DOHH2 (cell line): Measurements from ENCODE around the gene SPTBN2.
"Not testable (repeated sequence)": the region's sequence is repeated elsewhere in the genome, so short reads cannot be mapped to it uniquely, and the experiment has no call there.

Source experiments
- CTCF ChIP-seq: fragments of 200-600 bp; sonication (generic); IDR thresholded peaks from one replicate; pipeline ENCODE4 v1.5.1; 2014; ENCODE audit warnings: antibody characterized with exemption, mild to moderate bottlenecking, low read depth, low read length; ENCODE audit not compliant: poor library complexity, severe bottlenecking
- EZH2phosphoT487 ChIP-seq: fragments of 200-600 bp; sonication (generic); IDR thresholded peaks from 2 replicates; pipeline ENCODE4 v1.6.1; 2017; ENCODE audit warnings: borderline replicate concordance, mild to moderate bottlenecking, antibody characterized with exemption, low read length, moderate library complexity, mixed read lengths

DNA sequence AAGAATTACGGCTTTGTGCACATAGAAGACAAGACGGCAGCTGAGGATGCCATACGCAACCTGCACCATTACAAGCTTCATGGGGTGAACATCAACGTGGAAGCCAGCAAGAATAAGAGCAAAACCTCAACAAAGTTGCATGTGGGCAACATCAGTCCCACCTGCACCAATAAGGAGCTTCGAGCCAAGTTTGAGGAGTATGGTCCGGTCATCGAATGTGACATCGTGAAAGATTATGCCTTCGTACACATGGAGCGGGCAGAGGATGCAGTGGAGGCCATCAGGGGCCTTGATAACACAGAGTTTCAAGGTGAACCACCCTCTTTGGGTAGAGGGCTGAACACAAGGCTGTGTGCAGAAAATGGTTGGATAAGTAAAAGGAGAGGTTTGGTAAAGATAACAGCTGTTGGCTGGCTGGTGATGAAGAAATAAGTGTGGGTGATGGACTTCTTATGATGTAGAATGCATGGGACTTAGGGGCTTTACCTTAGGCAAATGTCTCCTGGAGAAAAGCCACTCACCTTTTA is 89.1 kb downstream of the SPTBN2 start:
- TF ChIP-seq EZH2phosphoT487, CTCF: not testable (repeated sequence)
